ENCODE data around the gene CDH5.

Gene CDH5

DNA sequence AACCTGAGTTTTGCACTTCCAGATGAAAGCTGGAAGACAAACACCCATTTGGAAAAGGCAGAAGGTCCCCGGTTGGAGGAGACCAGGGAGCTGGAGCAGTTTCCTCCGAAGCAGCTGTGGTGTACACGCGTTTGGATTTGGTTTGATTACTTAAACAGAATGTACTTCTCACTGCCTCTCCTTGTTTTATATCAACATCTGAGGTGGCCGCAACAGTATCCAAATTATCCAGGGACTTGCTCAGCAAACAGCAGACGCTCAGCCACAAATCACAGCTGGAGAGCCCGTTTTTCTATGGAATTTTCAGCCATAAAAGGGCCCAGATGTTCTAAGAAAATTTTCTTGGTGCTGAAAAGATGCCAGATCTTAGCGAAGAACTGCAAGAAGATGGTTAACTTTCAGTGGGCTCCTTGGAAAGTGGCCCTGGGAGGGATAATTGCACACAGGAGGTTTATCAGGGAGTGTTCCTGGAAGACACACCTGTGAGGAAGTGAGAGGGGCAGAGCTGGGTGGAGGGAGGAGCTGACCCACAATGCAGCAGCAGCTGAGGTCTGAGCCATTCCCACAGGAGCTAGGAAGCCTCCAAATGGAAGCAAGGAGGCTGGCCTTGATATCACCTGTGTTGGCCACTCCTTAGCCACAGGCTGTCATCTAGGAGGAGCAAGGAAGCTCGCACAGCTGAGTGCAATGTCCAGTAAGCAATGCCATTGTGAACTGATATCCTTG, 28.9 kb upstream of the CDH5 start:
- CTCF ChIA-PET = interaction anchor here (0.6 kb wide), 1 partner anchor 8 kb away, joined by 3 read pairs; no protein-coding TSS in a partner anchor
- TF ChIP-seq CTCF (conservative IDR thresholded peaks at IDR 0.05; ENCODE audit: low read depth) = no peak
- POLR2A ChIA-PET (ENCODE audit: low non-redundant PET) = no interaction called here

GRCh38 chr16:66342294-66342900, 24.1 kb upstream of the CDH5 start:
- H3K27ac ChIP-seq = no peak overlapping the region
- POLR2A ChIA-PET (ENCODE audit: low non-redundant PET) = no interaction called here
- peak; percentile 44 for TF ChIP-seq CTCF (conservative IDR thresholded peaks at IDR 0.05; ENCODE audit: low read depth)
- CTCF ChIA-PET = interaction anchor here (0.6 to 1.5 kb wide), 5 partner anchors 13 to 186 kb away, joined by 3 to 4 read pairs (median 3); no protein-coding TSS in a partner anchor
- no peak for DNase-seq (ENCODE audit: low spot score)

More for the DNA sequence above, 28.9 kb upstream of the CDH5 start:
- no peak for DNase-seq (ENCODE audit: low spot score)
- no peak overlapping the region for H3K27ac ChIP-seq

- CTCF ChIA-PET = interaction anchor here (0.7 to 1.5 kb wide), 5 partner anchors 9 to 929 kb away, joined by 3 to 7 read pairs (median 4); no protein-coding TSS in a partner anchor
- peak; percentile 36 for DNase-seq (ENCODE audit: low spot score)
- H3K27ac ChIP-seq = no peak overlapping the region
- TF ChIP-seq CTCF (conservative IDR thresholded peaks at IDR 0.05; ENCODE audit: low read depth) = peak; percentile 83
- POLR2A ChIA-PET (ENCODE audit: low non-redundant PET) = no interaction called here
Measured at GRCh38 chr16:66344533-66345145, 21.9 kb upstream of the CDH5 start.

DNA sequence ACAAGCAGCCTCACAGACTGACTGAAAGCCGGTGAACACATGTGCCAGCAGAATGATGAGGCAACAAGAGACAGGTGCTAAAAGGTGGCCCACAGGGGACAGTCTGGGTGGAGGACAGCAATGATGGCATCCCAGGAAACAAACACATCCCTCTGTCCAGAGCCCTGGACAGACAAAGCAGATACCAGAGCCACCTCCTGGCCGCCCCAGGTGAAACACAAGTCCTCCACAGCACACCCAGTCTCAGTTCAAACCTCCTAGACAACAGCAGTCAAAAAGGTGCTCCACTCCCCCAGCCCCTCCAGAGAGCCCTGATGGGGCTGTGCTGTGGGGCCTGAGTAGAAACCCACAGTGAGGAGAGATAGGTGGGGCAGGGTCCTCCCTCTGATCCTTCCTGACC, 20.3 kb upstream of the CDH5 start:
- ChIA-PET CTCF (no interaction called here), POLR2A (ENCODE audit: low non-redundant PET) (no interaction called here)
- H3K27ac ChIP-seq = no peak overlapping the region
- DNase-seq (ENCODE audit: low spot score) = no peak
- no peak for TF ChIP-seq CTCF (conservative IDR thresholded peaks at IDR 0.05; ENCODE audit: low read depth)

GRCh38 chr16:66352304-66352703, 14.2 kb upstream of the CDH5 start:
- ChIA-PET POLR2A (ENCODE audit: low non-redundant PET) (no interaction called here), CTCF (interaction anchor here (0.6 kb wide), 1 partner anchor 187 kb away, joined by 4 read pairs; no protein-coding TSS in a partner anchor)

More at GRCh38 chr16:66352304-66352703, 14.2 kb upstream of the CDH5 start:
- DNase-seq (ENCODE audit: low spot score) = no peak
- TF ChIP-seq CTCF (conservative IDR thresholded peaks at IDR 0.05; ENCODE audit: low read depth) = no peak
- no peak overlapping the region for H3K27ac ChIP-seq
